H1 (cell line): ENCODE data around the gene ARPIN. TPM values are rescaled to one million over a fixed set of nuclear protein-coding genes. Genes with fewer than 3 reads are reported as not detected.
"Not testable (repeated sequence)": the region's sequence is repeated elsewhere in the genome, so short reads cannot be mapped to it uniquely, and the experiment has no call there.

Experiments used
- CTCF ChIA-PET: fragments of 300-600 bp; sonication (Branson Sonifier 250); formaldehyde crosslinking; loops from one replicate; lab custom pipeline; 2021; ENCODE audit not compliant: partially characterized antibody; lab: Charles Lee
- POLR2A ChIA-PET: fragments of 300-600 bp; sonication (Branson Sonifier 250); formaldehyde crosslinking; loops from one replicate; lab custom pipeline; 2021; ENCODE audit warnings: inconsistent platforms; ENCODE audit not compliant: partially characterized antibody; lab: Charles Lee
- DNase-seq, 2 experiments: peaks; one replicate each; pipeline versions ENCODE4 v3.0.0 to v3.0.0-alpha.2; 2010 to 2022; ENCODE audit warnings: low spot score in 2 of 2, low read depth in 1 of 2, mixed read lengths in 1 of 2
- FAIRE-seq: peaks from 2 replicates; lab custom pipeline; 2011; peaks lifted over from hg19 to GRCh38; lab: Jason Lieb, UNC
- H2AFZ ChIP-seq: 2 replicates; pipeline ENCODE4 v1.8.1; 2012; ENCODE audit warnings: low read length, inconsistent platforms
- H2AK5ac ChIP-seq: 2 replicates; pipeline ENCODE4 v1.6.1; 2013; ENCODE audit warnings: low read depth, low read length
- H2BK120ac ChIP-seq: replicated peaks from 2 replicates; pipeline ENCODE3; 2013; ENCODE audit warnings: low read depth, low read length, inconsistent platforms
- H2BK12ac ChIP-seq: 2 replicates; pipeline ENCODE4 v1.6.1; 2013; ENCODE audit warnings: low read depth, low read length
- H2BK15ac ChIP-seq: 2 replicates; pipeline ENCODE4 v1.6.1; 2013; ENCODE audit warnings: low read length
- H2BK20ac ChIP-seq: 2 replicates; pipeline ENCODE4 v1.6.1; 2013; ENCODE audit warnings: low read length
- H2BK5ac ChIP-seq: 2 replicates; pipeline ENCODE4 v1.6.1; 2013; ENCODE audit warnings: low read depth, low read length
- H3K14ac ChIP-seq: 2 replicates; pipeline ENCODE4 v1.6.1; 2013; ENCODE audit warnings: inconsistent platforms; ENCODE audit not compliant: insufficient read length
- H3K18ac ChIP-seq: 2 replicates; pipeline ENCODE4 v1.6.1; 2013; ENCODE audit warnings: low read length; ENCODE audit errors: extremely low read depth
- H3K23ac ChIP-seq: 2 replicates; pipeline ENCODE4 v1.6.1; 2013; ENCODE audit warnings: inconsistent platforms; ENCODE audit not compliant: insufficient read length
- H3K23me2 ChIP-seq: 2 replicates; pipeline ENCODE4 v1.6.1; 2013; ENCODE audit warnings: low read depth, low read length
- H3K27ac ChIP-seq: 2 replicates; pipeline ENCODE4 v1.6.1; 2011; ENCODE audit warnings: low read depth, low read length, inconsistent platforms
- H3K27me3 ChIP-seq, 4 experiments: replicated peaks in 1 of 4; 1 replicate in 1 of 4; 2 replicates in 3 of 4; pipeline versions ENCODE4 v1.6.1 to v1.8.1; 2011 to 2013; ENCODE audit warnings: low read length in 3 of 4, mild to moderate bottlenecking in 3 of 4, inconsistent platforms in 2 of 4, mixed read lengths in 2 of 4, moderate library complexity in 1 of 4; ENCODE audit not compliant: control insufficient read depth in 3 of 4, insufficient read depth in 3 of 4; ENCODE audit errors: extremely low read depth in 1 of 4
- H3K36me3 ChIP-seq, 4 experiments: 2 replicates each; pipeline versions ENCODE4 v1.6.1 to v1.8.1; 2011 to 2013; ENCODE audit warnings: mild to moderate bottlenecking in 4 of 4, low read length in 3 of 4, moderate library complexity in 2 of 4, control low read depth in 1 of 4, inconsistent platforms in 1 of 4; ENCODE audit not compliant: insufficient read depth in 4 of 4, control insufficient read depth in 2 of 4
- H3K4ac ChIP-seq: replicated peaks from 2 replicates; pipeline ENCODE3; 2013; ENCODE audit warnings: low read length, low read depth, mixed read lengths, inconsistent platforms; ENCODE audit not compliant: insufficient read length
- H3K4me1 ChIP-seq, 4 experiments: replicated peaks in 1 of 4; 1 replicate in 1 of 4; 2 replicates in 3 of 4; pipeline versions ENCODE4 v1.6.1 to v1.8.1; 2011 to 2013; ENCODE audit warnings: low read length in 3 of 4, inconsistent platforms in 2 of 4, mixed read lengths in 1 of 4; ENCODE audit not compliant: insufficient read depth in 4 of 4, control insufficient read depth in 3 of 4
- H3K4me2 ChIP-seq, 2 experiments: 2 replicates each; pipeline versions ENCODE4 v1.6.1 to v1.8.1; 2011 to 2013; ENCODE audit warnings: low read depth in 2 of 2, low read length in 2 of 2, control low read depth in 1 of 2, inconsistent platforms in 1 of 2, mild to moderate bottlenecking in 1 of 2; ENCODE audit not compliant: insufficient read depth in 1 of 2
- H3K4me3 ChIP-seq, 4 experiments: fragments of 200-600, 300-600 bp in 1 of 4; sonication (generic), shearing (Covaris generic), sonication (Bioruptor Twin) in 1 of 4; 2 replicates each; pipeline versions ENCODE4 v1.5.1 to v1.8.1; 2011 to 2016; ENCODE audit warnings: low read length in 4 of 4, low read depth in 3 of 4, control low read depth in 2 of 4, inconsistent platforms in 2 of 4, mild to moderate bottlenecking in 2 of 4, mixed read lengths in 1 of 4, moderate library complexity in 1 of 4; ENCODE audit not compliant: insufficient read depth in 2 of 4; ENCODE audit errors: extremely low read depth in 1 of 4
- H3K56ac ChIP-seq: replicated peaks from 2 replicates; pipeline ENCODE3; 2013; ENCODE audit warnings: low read depth, mild to moderate bottlenecking, mixed read lengths, low read length, inconsistent platforms; ENCODE audit not compliant: insufficient read length
- H3K79me1 ChIP-seq: 2 replicates; pipeline ENCODE4 v1.6.1; 2013; ENCODE audit warnings: low read depth, low read length, control low read depth
- H3K79me2 ChIP-seq, 2 experiments: 2 replicates each; pipeline versions ENCODE4 v1.6.1 to v1.8.1; 2012 to 2013; ENCODE audit warnings: low read length in 2 of 2, mild to moderate bottlenecking in 2 of 2, inconsistent platforms in 1 of 2; ENCODE audit not compliant: insufficient read depth in 2 of 2, control insufficient read depth in 1 of 2
- H3K9ac ChIP-seq, 4 experiments: replicated peaks in 1 of 4; 1 replicate in 1 of 4; 2 replicates in 3 of 4; pipeline versions ENCODE4 v1.6.1 to v1.8.1; 2011 to 2013; ENCODE audit warnings: low read depth in 3 of 4, low read length in 3 of 4, control low read depth in 2 of 4, mild to moderate bottlenecking in 2 of 4, moderate library complexity in 2 of 4, inconsistent platforms in 1 of 4; ENCODE audit errors: extremely low read depth in 1 of 4
- H3K9me3 ChIP-seq, 2 experiments: 2 replicates each; pipeline versions ENCODE4 v1.6.1 to v1.8.1; 2012 to 2013; ENCODE audit warnings: mild to moderate bottlenecking in 2 of 2, moderate library complexity in 2 of 2, control low read depth in 1 of 2, inconsistent platforms in 1 of 2, low read depth in 1 of 2, low read length in 1 of 2, mixed read lengths in 1 of 2; ENCODE audit not compliant: insufficient read depth in 2 of 2
- H4K20me1 ChIP-seq, 2 experiments: replicated peaks in 1 of 2; 2 replicates each; pipeline versions ENCODE3 to v1.8.1; 2011 to 2013; ENCODE audit warnings: inconsistent platforms in 2 of 2, low read length in 2 of 2, mild to moderate bottlenecking in 1 of 2; ENCODE audit not compliant: insufficient read depth in 2 of 2, control insufficient read depth in 1 of 2
- H4K5ac ChIP-seq: 2 replicates; pipeline ENCODE4 v1.6.1; 2013; ENCODE audit warnings: low read length, low read depth, mixed read lengths, inconsistent platforms; ENCODE audit not compliant: insufficient read length
- H4K8ac ChIP-seq: 2 replicates; pipeline ENCODE4 v1.8.0; 2013; ENCODE audit warnings: mild to moderate bottlenecking, moderate library complexity, low read length, inconsistent platforms; ENCODE audit not compliant: insufficient read depth; ENCODE audit errors: extremely low read depth
- H4K91ac ChIP-seq: replicated peaks from 2 replicates; pipeline ENCODE3; 2013; ENCODE audit warnings: low read length, mixed read lengths, inconsistent platforms; ENCODE audit not compliant: insufficient read length
- WGBS, 2 experiments: shearing (Covaris generic) in 1 of 2; methylation state at CpG; one replicate each; pipeline versions ENCODE4 v1.1.6 to v1.1.7; 2013 to 2015; ENCODE audit warnings: low lambda C conversion rate in 2 of 2, mixed read lengths in 2 of 2, inconsistent platforms in 1 of 2, low coverage in 1 of 2, missing lambda C conversion rate in 1 of 2; ENCODE audit not compliant: insufficient replicate concordance in 2 of 2, insufficient coverage in 1 of 2, insufficient read length in 1 of 2; ENCODE audit errors: extremely low coverage in 1 of 2, missing lambda C conversion rate in 1 of 2; 5-methylcytosine and 5-hydroxymethylcytosine counted together
- polyA plus RNA-seq, 7 experiments: library from polyadenylated mRNA; depleted of rRNA in 3 of 7; stranded (reverse) in 5 of 7; unstranded in 2 of 7; fragments of >200 nt in 5 of 7; fragments of 200-250 nt in 2 of 7; gene quantifications; 1 replicate in 5 of 7; 2 replicates in 1 of 7; 4 replicates in 1 of 7; pipeline versions ENCODE4 v1.2.1 to v1.2.3, GENCODE V29; 2011 to 2013; ENCODE audit warnings: missing spikeins in 2 of 7, mixed read lengths in 2 of 7
- total RNA-seq: library from RNA; stranded (reverse); fragmentation: NEBNext Ultra II Directional; extraction: Animal tissue kit (Norgen Biotek cat#: 25700); gene quantifications from 2 replicates; pipeline ENCODE4 v1.2.1, GENCODE V29; 2021

Gene ARPIN
- total and polyA plus RNA-seq, 2 of the 8 experiments (the other 6 are each of a cell fraction or from before 2014, with no cell fraction given): 3.1 to 3.9 TPM

DNA sequence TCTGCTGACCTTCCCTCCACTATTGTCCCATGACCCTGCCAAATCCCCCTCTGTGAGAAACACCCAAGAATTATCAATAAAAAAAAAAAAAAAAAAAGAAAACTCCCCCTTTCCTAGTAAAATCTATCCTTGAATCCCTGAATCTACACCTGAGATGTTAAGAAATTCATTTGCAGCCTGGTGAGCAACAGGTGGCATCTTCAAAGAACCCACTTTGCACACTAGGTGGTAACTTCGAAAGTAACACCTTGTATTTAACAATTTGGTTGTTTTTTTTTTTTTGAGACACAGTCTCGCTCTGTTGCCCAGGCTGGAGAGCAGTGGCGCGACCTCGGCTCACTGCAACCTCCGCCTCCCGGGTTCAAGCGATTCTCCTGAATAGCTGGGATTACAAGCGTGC, 43.3 kb downstream of the ARPIN start:
- H3K9ac ChIP-seq, H3K18ac ChIP-seq, FAIRE-seq, H2BK120ac ChIP-seq, H2BK15ac ChIP-seq, H3K23me2 ChIP-seq, H2BK20ac ChIP-seq, H3K79me2 ChIP-seq, H2AFZ ChIP-seq, H2BK5ac ChIP-seq, H3K4me3 ChIP-seq, H2AK5ac ChIP-seq, POLR2A ChIA-PET, H4K8ac ChIP-seq, H3K9me3 ChIP-seq, H3K27ac ChIP-seq, DNase-seq, H3K56ac ChIP-seq, H4K91ac ChIP-seq, H3K23ac ChIP-seq, H3K27me3 ChIP-seq, H4K20me1 ChIP-seq, H3K4me1 ChIP-seq, H3K4me2 ChIP-seq, H3K14ac ChIP-seq, H2BK12ac ChIP-seq, H4K5ac ChIP-seq, H3K79me1 ChIP-seq, CTCF ChIA-PET, H3K4ac ChIP-seq: not testable (repeated sequence)
- WGBS, 2 experiments: 96% methylated on average over 9 of the region's 9 CpGs; no CpG with 5 or more reads in 1 of the 2 experiments
- peaks cover 0 to 22% (median 11%) of the 10 kb centered on the region in 4 experiments; a peak in 5 of 8 replicates for H3K36me3 ChIP-seq
